GM10266 (cell line): ENCODE data around the gene UBA7.
"Not testable (repeated sequence)": the region's sequence is repeated elsewhere in the genome, so short reads cannot be mapped to it uniquely, and the experiment has no call there.

Source experiments
- DNase-seq: peaks from one replicate; pipeline ENCODE4 v3.0.0; 2012; ENCODE audit errors: extremely low spot score
- TF ChIP-seq, protein P1 (sequence below): IDR thresholded peaks from 2 replicates; pipeline ENCODE4 v1.5.1; 2012; ENCODE audit warnings: mild to moderate bottlenecking, low read depth; ENCODE audit not compliant: control insufficient read depth, insufficient read depth; ENCODE audit errors: missing control alignments

Gene UBA7

GRCh38 chr3:49831341-49831740, 17.6 kb upstream of the UBA7 start:
- DNase-seq: no peak
- TF ChIP-seq, protein P1, sequence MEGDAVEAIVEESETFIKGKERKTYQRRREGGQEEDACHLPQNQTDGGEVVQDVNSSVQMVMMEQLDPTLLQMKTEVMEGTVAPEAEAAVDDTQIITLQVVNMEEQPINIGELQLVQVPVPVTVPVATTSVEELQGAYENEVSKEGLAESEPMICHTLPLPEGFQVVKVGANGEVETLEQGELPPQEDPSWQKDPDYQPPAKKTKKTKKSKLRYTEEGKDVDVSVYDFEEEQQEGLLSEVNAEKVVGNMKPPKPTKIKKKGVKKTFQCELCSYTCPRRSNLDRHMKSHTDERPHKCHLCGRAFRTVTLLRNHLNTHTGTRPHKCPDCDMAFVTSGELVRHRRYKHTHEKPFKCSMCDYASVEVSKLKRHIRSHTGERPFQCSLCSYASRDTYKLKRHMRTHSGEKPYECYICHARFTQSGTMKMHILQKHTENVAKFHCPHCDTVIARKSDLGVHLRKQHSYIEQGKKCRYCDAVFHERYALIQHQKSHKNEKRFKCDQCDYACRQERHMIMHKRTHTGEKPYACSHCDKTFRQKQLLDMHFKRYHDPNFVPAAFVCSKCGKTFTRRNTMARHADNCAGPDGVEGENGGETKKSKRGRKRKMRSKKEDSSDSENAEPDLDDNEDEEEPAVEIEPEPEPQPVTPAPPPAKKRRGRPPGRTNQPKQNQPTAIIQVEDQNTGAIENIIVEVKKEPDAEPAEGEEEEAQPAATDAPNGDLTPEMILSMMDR: no peak

GRCh38 chr3:49826016-49826415, 12.3 kb upstream of the UBA7 start:
- TF ChIP-seq, protein P1: no peak
- no peak for DNase-seq

DNA sequence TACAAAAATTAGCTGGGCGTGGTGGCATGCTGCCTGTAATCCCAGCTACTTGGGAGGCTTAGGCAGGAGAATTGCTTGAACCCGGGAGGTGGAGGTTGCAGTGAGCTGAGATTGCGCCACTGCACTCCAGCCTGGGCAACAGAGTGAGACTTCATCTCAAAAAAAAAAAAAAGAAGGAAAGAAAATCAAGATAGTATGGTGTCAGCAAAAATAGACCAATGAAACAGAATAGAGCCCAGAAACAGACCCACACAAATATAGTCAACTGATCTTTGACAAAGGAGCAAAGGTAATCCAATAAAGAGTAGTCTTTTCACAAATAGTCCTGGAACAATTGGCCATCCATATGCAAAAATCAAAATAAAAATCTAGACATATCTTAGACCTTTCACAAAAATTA, 9.4 kb upstream of the UBA7 start:
- not testable (repeated sequence) for DNase-seq

- TF ChIP-seq, protein P1: no peak
- DNase-seq: no peak
Measured at GRCh38 chr3:49812916-49813496, 747 bp downstream of the UBA7 start.

DNA sequence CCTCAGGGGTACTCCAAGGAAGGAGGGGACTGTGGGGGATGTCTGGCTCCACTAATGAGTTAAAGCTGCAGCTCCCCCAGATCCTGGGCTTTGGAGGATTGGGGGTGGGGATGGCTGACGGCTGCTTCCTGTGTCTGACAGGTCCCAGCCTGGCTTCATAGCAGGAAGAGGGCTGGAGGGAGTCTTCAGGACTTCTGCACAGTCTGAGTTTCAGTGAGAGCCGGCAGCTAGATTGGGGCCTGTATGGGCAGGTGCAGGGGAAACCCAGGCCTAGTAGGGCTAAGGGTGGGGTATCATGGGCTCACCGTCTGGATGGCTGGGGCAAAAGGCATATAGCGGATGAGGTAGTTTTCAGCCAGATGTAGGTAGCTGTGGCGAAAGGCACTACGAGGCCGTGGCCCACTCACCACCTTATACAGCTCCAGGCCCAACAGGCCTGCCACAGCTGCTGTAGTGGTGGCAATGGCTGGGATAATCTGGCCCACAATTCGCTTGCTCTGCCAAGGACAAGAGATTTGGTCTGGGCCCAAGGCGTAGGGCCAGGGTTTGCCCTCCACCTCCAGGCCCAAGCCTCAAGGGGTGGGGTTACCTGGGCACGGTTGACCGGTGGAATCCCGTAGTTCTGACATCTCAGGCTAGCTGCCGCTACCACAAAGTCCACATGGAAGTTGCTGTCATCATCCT, 6.2 kb downstream of the UBA7 start:
- DNase-seq: no peak
- TF ChIP-seq, protein P1: no peak

DNA sequence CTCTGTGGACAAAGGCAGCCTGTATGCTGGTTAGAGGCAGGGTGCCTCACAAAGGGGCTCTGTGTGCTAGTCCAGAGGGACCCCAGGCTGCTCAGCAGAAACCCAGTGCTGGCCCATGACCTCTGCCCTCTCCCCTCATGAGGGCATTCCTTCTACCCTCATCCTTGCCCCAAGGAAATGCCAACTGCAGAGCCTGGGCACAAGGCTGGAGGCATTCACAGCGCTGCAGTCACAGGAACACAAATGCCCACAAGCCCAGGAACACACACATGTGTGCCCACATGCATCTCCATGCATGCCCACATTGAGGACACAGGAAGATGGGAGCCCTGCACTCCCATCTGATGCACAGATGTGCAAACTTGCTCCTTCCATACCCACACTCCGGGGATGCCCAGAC, 6.9 kb downstream of the UBA7 start:
- no peak for DNase-seq
- TF ChIP-seq, protein P1: no peak

DNA sequence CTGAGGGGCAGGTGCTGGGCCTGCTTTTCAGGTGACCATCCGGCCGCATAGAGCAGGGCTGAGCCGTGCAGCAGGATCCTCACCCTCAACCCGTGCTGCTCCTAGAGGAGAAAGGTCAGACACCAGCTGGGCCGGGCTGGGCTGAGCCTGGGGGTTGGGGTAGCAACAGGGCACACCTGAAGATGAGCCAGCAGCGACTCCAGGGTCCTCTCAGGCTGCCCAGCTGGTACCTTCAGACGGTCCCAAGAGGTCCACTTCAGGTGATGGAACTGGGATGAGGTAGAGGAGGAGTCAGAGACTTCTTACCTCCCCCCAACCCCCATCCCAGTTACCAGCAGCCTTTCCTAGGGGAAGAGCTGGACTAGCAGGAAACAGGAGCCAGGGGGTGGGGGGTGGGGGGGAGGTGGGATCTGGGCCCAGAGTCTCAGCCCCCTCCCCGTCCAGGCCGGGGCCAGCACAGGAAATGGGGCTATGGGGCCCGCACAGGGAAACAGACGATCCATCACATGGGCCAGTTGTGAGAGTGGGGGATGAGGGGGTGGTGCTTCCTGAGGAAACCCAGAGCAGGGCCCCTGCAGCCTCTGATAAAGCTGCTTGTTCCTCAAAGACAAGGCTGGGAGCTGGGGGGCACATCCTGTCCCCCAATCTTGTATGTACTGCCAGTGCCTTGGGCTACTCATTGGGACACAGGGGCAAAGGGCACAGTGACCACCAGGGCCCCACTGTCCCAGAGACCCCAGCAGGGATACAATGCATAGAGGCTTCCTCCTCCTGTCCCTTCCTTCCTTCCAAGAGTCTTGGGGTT, 7.7 kb downstream of the UBA7 start:
- peak; percentile 70 for DNase-seq
- TF ChIP-seq, protein P1: no peak
